ENCODE measurements around the gene HNRNPUL2. TPM values are rescaled to one million over a fixed set of nuclear protein-coding genes. Genes with fewer than 3 reads are reported as not detected.

The HNRNPUL2 gene
- total and polyA plus RNA-seq, 4 experiments from 2014 or later = 0.30 to 83.4 (median 41.4) TPM

DNA sequence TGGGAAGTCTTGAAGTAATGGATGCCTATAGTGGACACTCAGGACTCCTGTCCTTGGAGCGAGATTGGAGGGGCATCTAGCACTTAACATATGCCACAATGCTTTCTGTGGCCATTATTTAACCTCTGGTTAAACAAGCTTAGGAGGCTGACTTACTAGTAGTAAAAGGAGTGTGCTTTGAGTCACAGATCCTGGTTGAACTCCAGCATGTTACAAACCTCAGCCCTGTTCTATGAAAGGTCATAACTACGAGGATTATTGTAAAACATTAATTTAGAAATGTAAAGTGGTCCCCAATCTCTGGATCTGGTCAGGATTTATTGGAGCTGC lies 54.1 kb downstream of the HNRNPUL2 start:
- intact Hi-C loops (cut with micrococcal nuclease) = no loop called here
- Mint-ChIP-seq H3K9me3 (no peaks in the 10 kb centered on the region), H3K27ac (peak overlapping the region in 4 of 7 donors; percentile 22 to 98 (median 86)), H3K4me3 (peak overlapping the region; percentile 25 to 99 (median 76)), H3K36me3 (peaks cover 22 to 48% of the 10 kb centered on the region in 2 donors), H3K4me1 (peaks cover 22 to 78% (median 48%) of the 10 kb centered on the region in 4 donors), H3K27me3 (no peaks in the 10 kb centered on the region)
- peak overlapping the region; percentile 74 for H3K27ac ChIP-seq (ENCODE audit: low read depth, low read length)
- peak overlapping the region in 1 of 2 donors; percentile 97 for H3K4me3 ChIP-seq (ENCODE audit: low read length in 2 of 2)
- ChIA-PET CTCF (ENCODE audit: partially characterized antibody) (interaction anchor here (0.9 to 10.4 kb wide), 5 partner anchors 9 to 81 kb away, joined by 3 to 86 read pairs (median 4); partner anchors contain the start of genes C11orf98, CSKMT and TUT1), POLR2A (ENCODE audit: partially characterized antibody) (interaction anchor here (0.6 to 19.7 kb wide), 10 partner anchors 7 to 208 kb away, joined by 3 to 494 read pairs (median 18); partner anchors contain the start of genes B3GAT3, C11orf98, CSKMT and EML3)
- no peak for DNase-seq
- H3K9me3 ChIP-seq (ENCODE audit: control insufficient read depth in 1 of 2, low read length in 2 of 2) = no peaks in the 10 kb centered on the region
- H3K4me1 ChIP-seq (ENCODE audit: insufficient read depth, low read length) = peaks cover 59% of the 10 kb centered on the region
- H3K36me3 ChIP-seq (ENCODE audit: insufficient read depth, low read length) = peaks cover 15% of the 10 kb centered on the region
- H3K27me3 ChIP-seq (ENCODE audit: insufficient read depth, low read length) = no peaks in the 10 kb centered on the region

DNA sequence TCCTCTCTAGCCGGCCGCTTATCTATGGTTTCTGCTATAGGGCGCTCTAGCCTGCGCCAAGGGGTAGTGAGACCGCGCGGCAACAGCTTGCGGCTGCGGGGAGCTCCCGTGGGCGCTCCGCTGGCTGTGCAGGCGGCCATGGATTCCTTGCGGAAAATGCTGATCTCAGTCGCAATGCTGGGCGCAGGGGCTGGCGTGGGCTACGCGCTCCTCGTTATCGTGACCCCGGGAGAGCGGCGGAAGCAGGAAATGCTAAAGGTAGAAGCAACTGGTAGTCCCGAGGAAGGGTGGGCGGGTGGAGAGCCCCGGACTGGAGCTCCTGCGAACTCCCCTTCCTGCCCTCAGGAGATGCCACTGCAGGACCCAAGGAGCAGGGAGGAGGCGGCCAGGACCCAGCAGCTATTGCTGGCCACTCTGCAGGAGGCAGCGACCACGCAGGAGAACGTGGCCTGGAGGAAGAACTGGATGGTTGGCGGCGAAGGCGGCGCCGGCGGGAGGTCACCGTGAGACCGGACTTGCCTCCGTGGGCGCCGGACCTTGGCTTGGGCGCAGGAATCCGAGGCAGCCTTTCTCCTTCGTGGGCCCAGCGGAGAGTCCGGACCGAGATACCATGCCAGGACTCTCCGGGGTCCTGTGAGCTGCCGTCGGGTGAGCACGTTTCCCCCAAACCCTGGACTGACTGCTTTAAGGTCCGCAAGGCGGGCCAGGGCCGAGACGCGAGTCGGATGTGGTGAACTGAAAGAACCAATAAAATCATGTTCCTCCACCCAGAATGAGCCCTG lies 55.5 kb downstream of the HNRNPUL2 start, which contains the start of the genes LBHD1 and UQCC3:
TSS of gene LBHD1 (minus strand) at position 660 of the 782 bp plus-strand sequence. CDS start 2,236 bp downstream, outside the sequence.
TSS of gene UQCC3 (plus strand) at position 66 of the 782 bp plus-strand sequence. CDS start at position 139, 73 bp downstream.
- no peaks in the 10 kb centered on the region for H3K27me3 Mint-ChIP-seq
- peaks cover 9% of the 10 kb centered on the region for H3K36me3 ChIP-seq (ENCODE audit: insufficient read depth, low read length)
- H3K4me1 ChIP-seq (ENCODE audit: insufficient read depth, low read length) = peaks cover 55% of the 10 kb centered on the region
- H3K4me3 ChIP-seq (ENCODE audit: low read length in 2 of 2) = peak within 1 kb of the TSS; percentile 91 to 97
- H3K27ac Mint-ChIP-seq = peak within 1 kb of the TSS; percentile 89 to 98 (median 97)
- no peaks in the 10 kb centered on the region for H3K9me3 Mint-ChIP-seq
- H3K27ac ChIP-seq (ENCODE audit: low read depth, low read length) = peak within 1 kb of the TSS; percentile 74
- peak; percentile 68 to 80 (median 75) for DNase-seq
- intact Hi-C loops (cut with micrococcal nuclease) = loop anchor here (1.0 to 2.0 kb wide), 2 partner anchors 8 to 19 kb away; partner anchors contain the start of genes INTS5 and UBXN1
- peaks cover 14 to 74% (median 43%) of the 10 kb centered on the region in 4 donors for H3K4me1 Mint-ChIP-seq
- no peaks in the 10 kb centered on the region for H3K9me3 ChIP-seq (ENCODE audit: control insufficient read depth in 1 of 2, low read length in 2 of 2)
- ChIA-PET CTCF (ENCODE audit: partially characterized antibody) (interaction anchor here (0.7 to 10.4 kb wide), 8 partner anchors 7 to 248 kb away, joined by 3 to 86 read pairs (median 6); partner anchors contain the start of genes C11orf98, CSKMT, INTS5 and TMEM179B), POLR2A (ENCODE audit: partially characterized antibody) (interaction anchor here (0.6 to 19.7 kb wide), 39 partner anchors 8 to 279 kb away, joined by 3 to 494 read pairs (median 7); partner anchors contain the start of genes AHNAK, B3GAT3, BSCL2 and EEF1G)
- H3K36me3 Mint-ChIP-seq = peaks cover 11 to 40% of the 10 kb centered on the region in 2 donors
- H3K4me3 Mint-ChIP-seq = peak within 1 kb of the TSS; percentile 93 to 99 (median 99)
- H3K27me3 ChIP-seq (ENCODE audit: insufficient read depth, low read length) = no peaks in the 10 kb centered on the region

DNA sequence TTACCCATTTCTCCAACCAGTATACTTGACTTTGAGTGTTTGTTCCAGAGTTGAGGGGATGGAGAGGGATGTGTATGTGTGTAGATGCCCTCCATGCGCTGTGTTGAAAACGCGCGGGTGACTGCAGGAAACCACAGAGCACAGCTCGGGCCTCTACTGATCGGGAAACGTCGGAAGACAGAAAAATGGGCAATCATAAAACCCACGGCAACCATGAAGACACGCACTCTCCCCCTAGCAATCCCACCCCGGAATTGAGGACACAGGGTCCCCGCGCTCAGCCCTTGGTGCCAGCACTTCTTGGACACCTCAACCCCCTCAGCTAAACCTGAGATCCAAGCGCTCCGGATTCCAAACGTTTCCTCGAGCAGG lies 56.0 kb downstream of the HNRNPUL2 start:
- Histone ChIP-seq H3K4me1 (ENCODE audit: insufficient read depth, low read length) (peaks cover 55% of the 10 kb centered on the region), H3K27ac (ENCODE audit: low read depth, low read length) (peak overlapping the region; percentile 74), H3K27me3 (ENCODE audit: insufficient read depth, low read length) (no peaks in the 10 kb centered on the region), H3K9me3 (ENCODE audit: control insufficient read depth in 1 of 2, low read length in 2 of 2) (no peaks in the 10 kb centered on the region), H3K4me3 (ENCODE audit: low read length in 2 of 2) (peak overlapping the region; percentile 91 to 97), H3K36me3 (ENCODE audit: insufficient read depth, low read length) (peaks cover 3% of the 10 kb centered on the region)
- Mint-ChIP-seq H3K27ac (peak overlapping the region; percentile 89 to 98 (median 97)), H3K4me1 (peaks cover 15 to 75% (median 47%) of the 10 kb centered on the region in 4 donors), H3K4me3 (peak overlapping the region; percentile 93 to 99 (median 99)), H3K27me3 (no peaks in the 10 kb centered on the region), H3K9me3 (no peaks in the 10 kb centered on the region), H3K36me3 (peaks cover 9 to 40% of the 10 kb centered on the region in 2 donors)
- intact Hi-C loops (cut with micrococcal nuclease) = loop anchor here (1.0 to 2.0 kb wide), 2 partner anchors 8 to 18 kb away; partner anchors contain the start of genes INTS5 and UBXN1
- ChIA-PET POLR2A (ENCODE audit: partially characterized antibody) (interaction anchor here (0.6 to 19.7 kb wide), 38 partner anchors 8 to 278 kb away, joined by 3 to 494 read pairs (median 6); partner anchors contain the start of genes AHNAK, B3GAT3, BSCL2 and EEF1G), CTCF (ENCODE audit: partially characterized antibody) (interaction anchor here (0.7 to 10.4 kb wide), 6 partner anchors 11 to 116 kb away, joined by 3 to 86 read pairs (median 5); partner anchors contain the start of genes INTS5, TMEM179B and TUT1)
- peak in 2 of 5 donors; percentile 62 to 69 for DNase-seq

DNA sequence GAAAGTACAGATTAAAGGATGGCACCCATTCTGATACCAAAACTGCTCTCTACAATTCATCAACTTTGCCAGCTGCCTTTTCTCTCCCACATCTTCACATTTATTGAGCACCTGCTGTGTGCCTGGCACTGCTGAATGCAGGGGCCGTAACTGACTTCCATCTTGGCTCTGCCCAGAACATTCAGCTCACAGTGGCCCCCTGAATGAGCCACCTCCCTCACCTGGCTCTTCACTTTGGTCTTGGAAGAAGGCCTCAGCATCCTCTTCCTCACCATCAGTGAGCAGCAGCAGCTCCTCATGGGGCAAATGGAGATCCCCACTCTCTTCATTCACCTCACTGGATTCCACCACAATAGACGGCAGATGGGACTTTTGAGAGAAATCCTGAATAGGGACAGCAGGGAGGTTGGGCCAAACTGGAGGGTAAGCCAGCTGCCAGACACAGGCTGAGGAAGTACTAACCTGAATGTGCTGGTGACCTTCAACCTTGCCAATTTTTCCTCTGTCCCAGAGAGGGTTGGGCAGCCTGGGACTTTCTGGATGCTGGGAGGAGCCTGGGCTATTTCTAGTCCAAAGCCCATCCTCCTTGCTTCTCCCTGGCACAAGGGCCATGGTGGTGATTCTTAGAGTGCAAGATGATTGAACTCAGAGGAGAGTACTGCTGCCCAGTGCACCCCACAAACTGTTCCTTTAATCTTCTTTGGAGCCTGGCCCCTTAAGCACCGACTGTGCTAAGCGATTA lies 57.7 kb downstream of the HNRNPUL2 start:
- intact Hi-C loops (cut with micrococcal nuclease) = loop anchor here (2.0 kb wide), 1 partner anchor 17 kb away; the partner anchor contains the start of gene INTS5
- H3K4me3 Mint-ChIP-seq = peak overlapping the region in 6 of 8 donors; percentile 15 to 99 (median 38)
- H3K9me3 ChIP-seq (ENCODE audit: control insufficient read depth in 1 of 2, low read length in 2 of 2) = no peaks in the 10 kb centered on the region
- H3K27ac ChIP-seq (ENCODE audit: low read depth, low read length) = no peak overlapping the region
- H3K4me1 ChIP-seq (ENCODE audit: insufficient read depth, low read length) = peaks cover 60% of the 10 kb centered on the region
- H3K4me1 Mint-ChIP-seq = peaks cover 15 to 81% (median 46%) of the 10 kb centered on the region in 4 donors
- peaks cover 3% of the 10 kb centered on the region for H3K36me3 ChIP-seq (ENCODE audit: insufficient read depth, low read length)
- H3K4me3 ChIP-seq (ENCODE audit: low read length in 2 of 2) = no peak overlapping the region
- H3K9me3 Mint-ChIP-seq = no peaks in the 10 kb centered on the region
- ChIA-PET CTCF (ENCODE audit: partially characterized antibody) (interaction anchor here (1.0 to 10.4 kb wide), 3 partner anchors 11 to 114 kb away, joined by 3 to 86 read pairs (median 4); partner anchors contain the start of gene TUT1), POLR2A (ENCODE audit: partially characterized antibody) (interaction anchor here (1.7 to 19.7 kb wide), 13 partner anchors 11 to 172 kb away, joined by 3 to 494 read pairs (median 28); partner anchors contain the start of genes B3GAT3, BSCL2, EEF1G and EML3)
- H3K27ac Mint-ChIP-seq = peak overlapping the region; percentile 38 to 92 (median 89)
- no peaks in the 10 kb centered on the region for H3K27me3 Mint-ChIP-seq
- peaks cover 4 to 47% of the 10 kb centered on the region in 2 donors for H3K36me3 Mint-ChIP-seq
- DNase-seq = no peak
- H3K27me3 ChIP-seq (ENCODE audit: insufficient read depth, low read length) = no peaks in the 10 kb centered on the region

DNA sequence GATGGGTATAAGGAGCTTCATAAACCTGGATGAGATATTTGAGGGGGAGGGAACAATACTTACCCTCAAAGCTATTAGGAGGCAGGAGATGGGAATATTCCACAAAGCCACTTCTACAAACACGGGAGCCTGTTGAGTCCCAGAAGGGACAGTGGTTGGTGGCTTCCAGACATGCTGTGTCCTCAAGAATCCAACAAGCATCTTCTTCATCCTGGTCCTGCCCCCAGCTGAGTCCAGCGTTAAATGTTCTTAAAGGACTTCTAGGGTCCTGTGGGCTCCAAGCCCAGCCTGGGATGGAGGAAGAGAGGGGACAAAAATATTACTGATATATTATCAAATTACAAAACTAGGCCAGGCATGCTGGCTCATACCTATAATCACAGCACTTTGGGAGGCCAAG lies 59.8 kb downstream of the HNRNPUL2 start:
- intact Hi-C loops (cut with micrococcal nuclease) = no loop called here
- H3K4me1 ChIP-seq (ENCODE audit: insufficient read depth, low read length) = peaks cover 56% of the 10 kb centered on the region
- H3K36me3 ChIP-seq (ENCODE audit: insufficient read depth, low read length) = peaks cover 11% of the 10 kb centered on the region
- Mint-ChIP-seq H3K27me3 (no peaks in the 10 kb centered on the region), H3K36me3 (peaks cover 12 to 51% of the 10 kb centered on the region in 2 donors), H3K4me1 (peaks cover 20 to 78% (median 46%) of the 10 kb centered on the region in 4 donors), H3K27ac (peak overlapping the region in 5 of 7 donors; percentile 14 to 98 (median 88)), H3K9me3 (no peaks in the 10 kb centered on the region), H3K4me3 (peak overlapping the region in 5 of 8 donors; percentile 92 to 98 (median 96))
- no peaks in the 10 kb centered on the region for H3K27me3 ChIP-seq (ENCODE audit: insufficient read depth, low read length)
- H3K4me3 ChIP-seq (ENCODE audit: low read length in 2 of 2) = no peak overlapping the region
- POLR2A ChIA-PET (ENCODE audit: partially characterized antibody) = interaction anchor here (0.6 to 19.7 kb wide), 16 partner anchors 10 to 188 kb away, joined by 3 to 494 read pairs (median 35); partner anchors contain the start of genes B3GAT3, BSCL2, EML3 and GANAB
- no peaks in the 10 kb centered on the region for H3K9me3 ChIP-seq (ENCODE audit: control insufficient read depth in 1 of 2, low read length in 2 of 2)
- no peak overlapping the region for H3K27ac ChIP-seq (ENCODE audit: low read depth, low read length)
- CTCF ChIA-PET (ENCODE audit: partially characterized antibody) = interaction anchor here (0.7 to 10.4 kb wide), 4 partner anchors 9 to 75 kb away, joined by 3 to 86 read pairs (median 4); partner anchors contain the start of genes EML3 and TUT1
- no peak for DNase-seq

DNA sequence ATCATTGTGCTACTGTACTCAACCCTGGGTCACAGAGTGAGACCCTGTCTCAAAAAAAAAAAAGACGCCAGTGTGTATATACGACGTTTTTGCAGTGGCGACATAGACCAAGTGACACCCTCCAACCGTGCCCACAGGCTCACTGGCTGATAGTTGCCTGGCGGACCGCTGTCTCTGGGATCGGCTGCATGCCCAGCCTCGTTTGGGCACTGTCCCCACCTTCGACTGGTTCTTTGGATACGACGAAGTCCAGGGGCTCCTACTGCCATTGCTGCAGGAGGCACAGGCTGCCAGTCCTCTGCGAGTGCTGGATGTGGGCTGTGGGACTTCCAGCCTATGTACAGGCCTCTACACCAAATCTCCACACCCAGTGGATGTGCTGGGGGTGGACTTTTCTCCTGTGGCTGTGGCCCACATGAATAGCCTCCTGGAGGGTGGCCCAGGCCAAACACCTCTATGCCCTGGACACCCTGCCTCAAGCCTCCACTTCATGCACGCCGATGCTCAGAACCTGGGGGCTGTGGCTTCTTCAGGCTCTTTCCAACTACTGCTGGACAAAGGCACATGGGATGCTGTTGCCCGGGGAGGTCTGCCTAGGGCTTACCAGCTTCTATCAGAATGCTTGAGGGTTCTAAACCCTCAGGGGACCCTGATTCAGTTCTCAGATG lies 60.9 kb downstream of the HNRNPUL2 start:
- intact Hi-C loops (cut with micrococcal nuclease) = no loop called here
- Histone ChIP-seq H3K27ac (ENCODE audit: low read depth, low read length) (peak overlapping the region; percentile 73), H3K36me3 (ENCODE audit: insufficient read depth, low read length) (peaks cover 15% of the 10 kb centered on the region), H3K4me3 (ENCODE audit: low read length in 2 of 2) (peak overlapping the region; percentile 88 to 97), H3K9me3 (ENCODE audit: control insufficient read depth in 1 of 2, low read length in 2 of 2) (no peaks in the 10 kb centered on the region), H3K4me1 (ENCODE audit: insufficient read depth, low read length) (peaks cover 53% of the 10 kb centered on the region), H3K27me3 (ENCODE audit: insufficient read depth, low read length) (no peaks in the 10 kb centered on the region)
- Mint-ChIP-seq H3K9me3 (no peaks in the 10 kb centered on the region), H3K4me3 (peak overlapping the region; percentile 92 to 98 (median 96)), H3K27me3 (no peaks in the 10 kb centered on the region), H3K4me1 (peaks cover 17 to 67% (median 40%) of the 10 kb centered on the region in 4 donors), H3K36me3 (peaks cover 8 to 41% of the 10 kb centered on the region in 2 donors), H3K27ac (peak overlapping the region; percentile 82 to 98 (median 96))
- ChIA-PET CTCF (ENCODE audit: partially characterized antibody) (interaction anchor here (0.6 to 10.4 kb wide), 5 partner anchors 54 to 274 kb away, joined by 3 to 86 read pairs (median 6); partner anchors contain the start of genes EML3 and TUT1), POLR2A (ENCODE audit: partially characterized antibody) (interaction anchor here (0.6 to 19.7 kb wide), 30 partner anchors 10 to 215 kb away, joined by 3 to 494 read pairs (median 19); partner anchors contain the start of genes B3GAT3, BSCL2, EEF1G and EML3)
- no peak for DNase-seq
